GM19395 (cell line): ENCODE measurements around the gene HNRNPA2B1.
"Not testable (repeated sequence)": the region's sequence is repeated elsewhere in the genome, so short reads cannot be mapped to it uniquely, and the experiment has no call there.

Experiments used
- ATAC-seq: cut with Tn5 transposase; IDR thresholded peaks from one replicate; pipeline ENCODE4 v1.9.1; 2021; ENCODE audit warnings: mild to moderate bottlenecking, moderate library complexity; ENCODE audit not compliant: unreplicated experiment

HNRNPA2B1 gene

GRCh38 chr7:26147646-26148306 lies 52.8 kb downstream of the HNRNPA2B1 start:
- ATAC-seq = not testable (repeated sequence)

GRCh38 chr7:26147030-26147429 lies 53.5 kb downstream of the HNRNPA2B1 start:
- no peak for ATAC-seq

DNA sequence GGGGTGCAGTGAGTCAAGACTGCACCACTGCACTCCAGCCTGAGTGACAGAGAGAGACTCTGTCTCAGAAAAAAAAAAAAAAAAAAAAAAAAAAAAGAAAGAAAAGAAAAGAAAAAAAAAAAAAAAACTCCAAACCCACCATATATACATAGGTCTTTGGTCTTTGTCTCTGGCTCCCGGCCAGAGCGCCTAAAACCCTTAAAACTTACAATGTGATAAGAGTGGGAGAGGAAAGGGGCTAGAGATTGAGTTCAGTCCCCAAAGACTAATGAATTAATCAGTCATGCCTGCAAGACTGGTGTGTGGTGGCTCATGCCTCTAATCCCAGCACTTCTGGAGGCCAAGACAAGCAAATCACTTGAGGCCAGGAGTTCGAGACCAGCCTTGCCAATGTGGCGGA lies 55.3 kb downstream of the HNRNPA2B1 start:
- ATAC-seq = no peak

- no peak for ATAC-seq
These were observed 56.1 kb downstream of the HNRNPA2B1 start for GRCh38 chr7:26144184-26145080.

GRCh38 chr7:26143298-26144048 lies 57.1 kb downstream of the HNRNPA2B1 start:
- no peak for ATAC-seq

- no peak for ATAC-seq
These were observed 59.5 kb downstream of the HNRNPA2B1 start for GRCh38 chr7:26141077-26141476.

- ATAC-seq = no peak
These were observed 60.2 kb downstream of the HNRNPA2B1 start for GRCh38 chr7:26140380-26140779.
